GM19467 (cell line): ENCODE measurements around the gene CDH1.

ENCODE experiments used
- ATAC-seq: cut with Tn5 transposase; IDR thresholded peaks from one replicate; pipeline ENCODE4 v1.9.1; 2021; ENCODE audit warnings: mild to moderate bottlenecking, moderate library complexity; ENCODE audit not compliant: unreplicated experiment

Gene CDH1

GRCh38 chr16:68843482-68844210 is 106.6 kb downstream of the CDH1 start, which contains the start of gene TANGO6:
TSS of gene TANGO6 (plus strand) at chr16:68843531. CDS start at chr16:68843618, 87 bp downstream.
- ATAC-seq = peak; percentile 67

DNA sequence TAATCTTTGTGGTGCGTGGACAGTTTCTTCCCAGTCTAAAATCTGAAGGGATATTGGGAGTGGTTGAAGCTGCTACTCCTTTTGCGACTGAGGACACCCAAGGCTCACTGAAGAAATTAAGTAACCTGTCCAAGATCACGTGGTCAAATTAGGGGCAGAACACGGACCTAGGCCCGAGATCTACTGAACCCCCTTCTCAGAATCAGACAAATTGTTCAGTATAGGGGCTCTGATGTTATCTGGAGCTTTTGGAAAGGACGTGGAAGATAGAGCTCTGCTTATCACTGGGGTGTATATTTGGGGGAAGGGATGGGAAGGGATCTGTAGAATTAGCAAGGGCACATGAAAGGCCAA is 107.1 kb downstream of the CDH1 start:
- no peak for ATAC-seq

GRCh38 chr16:68848786-68849185 is 111.7 kb downstream of the CDH1 start:
- ATAC-seq = no peak

DNA sequence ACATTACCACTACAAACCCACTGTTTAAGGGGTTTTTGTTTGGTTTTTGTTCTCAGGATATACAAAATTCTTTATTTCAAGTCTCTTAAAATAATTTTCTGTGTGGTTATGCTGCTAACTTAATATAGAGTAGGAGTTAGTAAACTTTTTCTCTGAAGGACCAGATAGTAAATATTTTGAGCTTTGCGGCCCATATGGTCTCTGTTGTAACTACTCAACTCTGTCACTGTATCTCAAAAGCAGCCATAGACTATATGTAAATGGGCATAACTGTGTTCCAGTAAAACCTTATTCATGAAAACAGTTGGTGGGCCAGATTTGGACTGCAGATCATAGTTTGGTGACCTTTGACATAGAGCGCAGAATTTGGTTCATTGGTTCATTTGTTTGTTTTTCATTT is 113.4 kb downstream of the CDH1 start:
- no peak for ATAC-seq

GRCh38 chr16:68851601-68852000 is 114.5 kb downstream of the CDH1 start:
- no peak for ATAC-seq

GRCh38 chr16:68857479-68857878 is 120.4 kb downstream of the CDH1 start:
- ATAC-seq = no peak

GRCh38 chr16:68859828-68860227 is 122.7 kb downstream of the CDH1 start:
- no peak for ATAC-seq

DNA sequence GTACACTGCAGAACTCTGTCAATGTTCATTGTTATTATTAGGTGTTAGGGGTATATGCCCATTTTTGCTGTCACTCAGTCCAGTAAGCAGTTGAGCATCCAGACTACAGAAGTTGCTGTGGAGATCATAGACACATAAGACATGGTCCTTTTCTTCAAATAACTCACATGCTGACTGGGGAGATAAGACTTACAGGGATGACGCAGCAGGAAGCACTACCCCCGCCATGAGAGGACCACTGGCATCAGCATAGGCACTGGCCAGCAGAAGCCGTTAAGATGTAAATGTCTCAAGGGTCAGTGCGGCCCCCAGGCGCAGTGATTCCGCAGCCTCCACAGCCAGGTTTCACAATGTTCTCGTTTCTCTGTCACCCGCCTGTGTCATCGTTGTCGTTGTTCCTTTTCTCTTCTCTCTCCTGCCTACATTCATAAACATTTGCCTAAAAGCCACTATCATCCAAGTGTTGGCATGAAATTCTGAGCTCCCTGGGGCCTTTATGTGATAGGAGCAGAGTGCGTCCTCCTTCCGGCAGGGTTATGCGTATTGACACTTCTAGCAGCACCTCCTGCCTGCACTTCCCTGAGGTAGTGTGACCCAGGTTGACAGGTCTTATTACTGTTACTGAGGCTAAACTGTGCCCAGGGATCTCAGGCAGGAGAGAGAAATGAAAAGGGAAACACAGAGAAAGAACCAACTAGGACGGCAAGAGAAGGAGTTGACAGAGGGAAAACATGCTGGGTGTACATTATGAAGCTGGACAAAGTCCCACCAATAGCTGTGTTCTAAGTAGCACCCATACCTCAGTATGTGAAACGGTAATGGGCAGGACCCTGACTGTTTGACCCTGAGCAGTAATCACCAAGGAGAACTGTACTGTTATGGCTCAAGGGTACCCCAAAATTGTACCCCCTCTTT is 124.1 kb downstream of the CDH1 start:
- ATAC-seq = no peak

DNA sequence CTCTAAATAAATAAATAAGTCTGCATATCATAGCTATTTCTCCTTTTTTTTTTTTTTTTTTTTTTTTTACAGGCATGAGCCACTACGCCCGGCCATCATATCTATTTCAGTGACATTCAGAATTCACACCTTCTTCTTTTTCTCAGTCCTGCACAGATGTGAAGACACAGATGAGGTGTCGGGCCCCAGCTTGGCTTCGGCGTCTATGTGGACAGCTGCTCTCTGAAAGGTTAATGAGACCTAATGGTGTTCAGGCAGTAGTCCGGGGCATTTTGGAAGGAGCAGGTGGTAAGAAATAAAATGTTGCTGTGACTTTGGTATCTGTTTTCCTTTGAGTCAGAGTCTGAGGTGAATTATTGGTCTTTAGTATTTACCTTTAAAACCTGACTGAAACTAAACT is 129.8 kb downstream of the CDH1 start:
- no peak for ATAC-seq

GRCh38 chr16:68869492-68870088 is 132.5 kb downstream of the CDH1 start:
- ATAC-seq = no peak

DNA sequence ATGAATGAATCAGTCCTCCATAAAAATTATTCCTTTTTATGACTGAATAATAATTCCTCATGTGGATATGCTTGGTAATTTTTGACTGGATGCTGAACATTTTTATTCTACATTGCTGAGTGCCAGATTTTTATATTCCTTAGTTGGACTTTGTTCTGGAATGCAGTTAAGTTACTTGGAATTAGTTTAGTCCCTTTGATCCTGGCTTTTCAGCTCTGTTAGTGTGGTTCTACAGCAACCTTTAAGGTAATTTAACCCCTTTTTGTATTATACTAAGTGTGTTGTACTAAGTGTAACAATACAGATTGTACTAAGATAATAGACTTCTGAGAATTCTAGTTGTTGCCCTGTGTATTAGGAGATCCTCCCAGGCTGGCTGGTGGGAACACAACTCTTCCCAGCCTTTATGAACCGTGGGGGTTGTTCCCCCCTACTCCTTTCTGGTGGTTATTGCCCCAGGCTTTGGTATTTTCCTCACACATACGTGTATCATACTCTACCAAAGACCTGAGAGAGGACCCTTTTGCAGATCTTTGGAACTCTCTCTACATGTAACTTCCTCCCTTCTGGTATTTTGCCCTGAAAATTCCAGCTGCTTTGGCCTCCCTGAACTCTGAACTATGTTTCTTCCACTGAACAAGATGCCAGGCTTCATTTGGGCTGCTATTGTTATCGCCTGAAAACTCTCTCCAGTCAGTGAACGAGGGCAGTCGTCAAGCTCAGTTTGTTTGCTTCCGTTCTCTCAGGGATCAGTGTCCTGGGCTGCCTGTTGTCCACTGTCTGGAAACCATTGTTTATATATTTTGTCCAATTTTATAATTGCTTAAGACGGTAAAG is 136.8 kb downstream of the CDH1 start:
- ATAC-seq = no peak

DNA sequence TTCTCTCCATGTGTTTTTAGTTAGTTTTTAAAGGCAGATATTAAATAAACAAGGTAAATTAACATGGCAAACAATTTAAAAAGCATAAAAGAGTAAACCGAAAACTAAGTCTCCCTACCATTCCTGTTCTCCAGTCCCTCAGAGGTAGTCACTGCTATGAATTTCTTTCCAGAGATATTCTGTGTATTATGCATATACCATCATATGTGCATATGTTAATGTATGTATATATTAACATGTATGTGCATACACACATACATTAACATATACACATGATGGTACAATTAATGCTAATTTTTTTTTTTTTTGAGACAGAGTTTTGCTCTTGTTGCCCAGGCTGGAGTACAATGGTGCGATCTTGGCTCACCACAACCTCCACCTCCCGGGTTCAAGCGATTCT is 138.8 kb downstream of the CDH1 start:
- no peak for ATAC-seq

GRCh38 chr16:68883685-68884084 is 146.6 kb downstream of the CDH1 start:
- no peak for ATAC-seq

GRCh38 chr16:68884401-68884800 is 147.3 kb downstream of the CDH1 start:
- no peak for ATAC-seq
